Measurements from ENCODE around the gene SMIM38. TPM values are rescaled to one million over a fixed set of nuclear protein-coding genes. Genes with fewer than 3 reads are reported as not detected.

The SMIM38 gene
- total and polyA plus RNA-seq, 2 of the 4 experiments (the other 2 are of a cell fraction): under 0.01 to 0.05 TPM

DNA sequence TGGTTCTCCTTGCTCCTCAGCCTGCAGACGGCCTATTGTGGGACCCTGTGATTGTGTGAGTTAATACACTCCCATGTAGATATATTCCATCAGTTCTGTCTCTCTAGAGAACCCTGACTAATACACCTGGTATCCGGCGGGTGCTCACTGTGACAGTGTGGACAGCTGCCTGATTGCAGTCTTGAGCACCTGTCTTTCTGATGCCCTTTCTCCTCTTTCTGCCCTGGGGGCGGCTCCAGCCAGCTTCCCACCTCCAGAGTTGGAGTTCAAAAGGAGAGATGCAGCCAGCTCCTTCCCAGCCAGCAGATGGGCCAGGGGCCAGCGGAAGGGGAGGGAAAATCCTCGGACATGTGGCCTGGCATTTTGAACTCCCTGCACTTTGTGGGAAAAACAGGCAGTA, 15.0 kb downstream of the SMIM38 start:
- POLR2A ChIA-PET (ENCODE audit: unreplicated experiment): no interaction called here
- dilution Hi-C loops (cut with HindIII; ENCODE audit: low sequenced_read_pairs, unreplicated experiment): no loop called here
- no peak overlapping the region for H2BK5ac ChIP-seq (ENCODE audit: low read depth, low read length, poor library complexity, severe bottlenecking)

More for the DNA sequence above, 15.0 kb downstream of the SMIM38 start:
- Histone ChIP-seq H4K5ac (ENCODE audit: low read depth, low read length) (no peak overlapping the region), H4K91ac (ENCODE audit: insufficient read depth, low read depth, low read length) (no peak overlapping the region; the same call in 1 of the 2 replicates), H3K18ac (ENCODE audit: low read depth, low read length) (no peak overlapping the region), H2AFZ (replicated peaks; ENCODE audit: low read length, poor library complexity) (no peak overlapping the region), H3K9ac (ENCODE audit: low read depth, low read length) (no peak overlapping the region), H3K27me3 (ENCODE audit: control insufficient read depth, insufficient read depth, low read length) (no peaks in the 10 kb centered on the region), H3K4me3 (ENCODE audit: insufficient read depth, low read depth, low read length) (no peak overlapping the region), H2BK120ac (ENCODE audit: low read depth, low read length) (no peak overlapping the region; the same call in 1 of the 2 replicates), H3K56ac (ENCODE audit: extremely low read depth, insufficient read depth, low read length) (no peak overlapping the region), H2BK15ac (ENCODE audit: low read depth, low read length) (no peak overlapping the region), H3K27ac (ENCODE audit: insufficient read depth, low read length) (no peak overlapping the region), H2BK20ac (ENCODE audit: low read depth, low read length) (no peak overlapping the region), H3K23ac (ENCODE audit: low read depth, low read length) (no peak overlapping the region), H2AK9ac (replicated peaks; ENCODE audit: low read depth, low read length, poor library complexity) (no peak overlapping the region), H3K79me1 (ENCODE audit: low read depth in 1 of 2, low read length in 2 of 2) (no peaks in the 10 kb centered on the region), H3K4ac (ENCODE audit: low read depth, low read length) (no peak overlapping the region), H3K4me2 (ENCODE audit: low read depth, low read length) (no peak overlapping the region), H4K20me1 (ENCODE audit: insufficient read depth, low read length) (no peaks in the 10 kb centered on the region), H3K9me3 (ENCODE audit: control insufficient read depth, insufficient read depth, low read length) (peaks cover 10% of the 10 kb centered on the region), H3K14ac (replicated peaks; ENCODE audit: low read depth, low read length) (no peak overlapping the region), H4K8ac (ENCODE audit: low read depth in 2 of 2, low read length in 2 of 2) (no peak overlapping the region), H3K36me3 (ENCODE audit: control insufficient read depth, insufficient read depth, low read length) (no peaks in the 10 kb centered on the region), H2AK5ac (ENCODE audit: low read depth, low read length) (no peak overlapping the region; the same call in 1 of the 2 replicates), H3K4me1 (ENCODE audit: control insufficient read depth, insufficient read depth, low read length) (peaks cover 28% of the 10 kb centered on the region), H3K9me1 (ENCODE audit: insufficient read depth, low read length) (peaks cover 17% of the 10 kb centered on the region)
- BruUV-seq (replicated peaks): no TSS peak
- in situ Hi-C loops (cut with MboI; ENCODE audit: low sequenced_read_pairs): no loop called here
- CTCF ChIA-PET: interaction anchor here (0.6 to 1.4 kb wide), 2 partner anchors 39 to 370 kb away, joined by 3 read pairs; no protein-coding TSS in a partner anchor
- DNase-seq (no peak), ATAC-seq (ENCODE audit: low read depth) (no peak)
- TF ChIP-seq CHD1 (IDR thresholded peaks at IDR 0.05; ENCODE audit: low read depth, low read length): no peak
- no peak for TF ChIP-seq SMC3 (IDR thresholded peaks at IDR 0.05; ENCODE audit: low read depth, low read length)
- TF ChIP-seq, protein P1, sequence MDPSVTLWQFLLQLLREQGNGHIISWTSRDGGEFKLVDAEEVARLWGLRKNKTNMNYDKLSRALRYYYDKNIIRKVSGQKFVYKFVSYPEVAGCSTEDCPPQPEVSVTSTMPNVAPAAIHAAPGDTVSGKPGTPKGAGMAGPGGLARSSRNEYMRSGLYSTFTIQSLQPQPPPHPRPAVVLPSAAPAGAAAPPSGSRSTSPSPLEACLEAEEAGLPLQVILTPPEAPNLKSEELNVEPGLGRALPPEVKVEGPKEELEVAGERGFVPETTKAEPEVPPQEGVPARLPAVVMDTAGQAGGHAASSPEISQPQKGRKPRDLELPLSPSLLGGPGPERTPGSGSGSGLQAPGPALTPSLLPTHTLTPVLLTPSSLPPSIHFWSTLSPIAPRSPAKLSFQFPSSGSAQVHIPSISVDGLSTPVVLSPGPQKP (IDR thresholded peaks at IDR 0.05; ENCODE audit: borderline replicate concordance, low read depth, low read length): no peak
- TF ChIP-seq RCOR1 (IDR thresholded peaks at IDR 0.05; ENCODE audit: insufficient replicate concordance, low read length): no peak
- TF ChIP-seq CTCF (conservative IDR thresholded peaks at IDR 0.05; ENCODE audit: low read depth, low read length): no peak
- TF ChIP-seq RFX5 (IDR thresholded peaks at IDR 0.05; ENCODE audit: low read depth, low read length): no peak
- TF ChIP-seq POLR2A (IDR thresholded peaks at IDR 0.05; ENCODE audit: low read depth, low read length): no peak
- no peak for TF ChIP-seq MXI1 (IDR thresholded peaks at IDR 0.05; ENCODE audit: borderline replicate concordance, low read depth, low read length)
- TF ChIP-seq CEBPB (IDR thresholded peaks at IDR 0.05; ENCODE audit: low read depth, low read length): no peak
- TF ChIP-seq RAD21 (IDR thresholded peaks at IDR 0.05; ENCODE audit: low read length): no peak
- no peak for TF ChIP-seq USF2 (IDR thresholded peaks at IDR 0.05; ENCODE audit: low read depth, low read length)
- TF ChIP-seq NFE2L2 (IDR thresholded peaks at IDR 0.05; ENCODE audit: low read depth, low read length): no peak
- TF ChIP-seq MAZ (IDR thresholded peaks at IDR 0.05; ENCODE audit: borderline replicate concordance, low read depth, low read length): no peak
- no peak for TF ChIP-seq BHLHE40 (IDR thresholded peaks at IDR 0.05; ENCODE audit: low read depth, low read length)
- no peak for TF ChIP-seq FOS (IDR thresholded peaks at IDR 0.05; ENCODE audit: low read depth, low read length)
- TF ChIP-seq MAFK (IDR thresholded peaks at IDR 0.05; ENCODE audit: low read depth, low read length): no peak
- no CpG with 5 or more reads among the region's 6 CpGs for WGBS, 2 experiments (ENCODE audit: extremely low coverage in 2 of 2, insufficient read length in 1 of 2)
- intact Hi-C loops (cut with micrococcal nuclease): no loop called here

Data from IMR-90 (cell line).